OCI-LY7 (cell line): ENCODE data around the gene CNDP2. TPM values are rescaled to one million over a fixed set of nuclear protein-coding genes. Genes with fewer than 3 reads are reported as not detected.
"Not testable (repeated sequence)": the region's sequence is repeated elsewhere in the genome, so short reads cannot be mapped to it uniquely, and the experiment has no call there.

Experiments
- BruUV-seq: library from RNA; stranded (reverse); fragments of 400-500 nt; replicated peaks from 2 replicates; lab custom pipeline; 2021; lab: Mats Ljungman, UMichigan
- CTCF ChIA-PET: fragments of 300-600 bp; sonication (Branson Sonifier 250); formaldehyde crosslinking; loops from one replicate; lab custom pipeline; 2022; ENCODE audit warnings: antibody characterized with exemption; ENCODE audit not compliant: unreplicated experiment; lab: Charles Lee
- POLR2A ChIA-PET: fragments of 300-600 bp; sonication (Branson Sonifier 250); formaldehyde crosslinking; loops from one replicate; lab custom pipeline; 2022; ENCODE audit warnings: antibody characterized with exemption; lab: Charles Lee
- DNase-seq: peaks from one replicate; pipeline ENCODE4 v3.0.0-alpha.2; 2015; ENCODE audit warnings: low spot score
- H2AFZ ChIP-seq: fragments of 200-600 bp; sonication (generic), shearing (Covaris generic); 2 replicates; pipeline ENCODE4 v1.6.1; 2014; ENCODE audit warnings: mild to moderate bottlenecking, antibody characterized with exemption, low read length, moderate library complexity
- H3K27ac ChIP-seq: fragments of 200-600 bp; sonication (generic); 2 replicates; pipeline ENCODE4 v1.5.1; 2014; ENCODE audit warnings: mixed run types, low read depth, mild to moderate bottlenecking, moderate library complexity, low read length, inconsistent platforms; ENCODE audit not compliant: poor library complexity, severe bottlenecking
- H3K36me3 ChIP-seq: fragments of 200-600 bp; sonication (generic); 2 replicates; pipeline ENCODE4 v1.6.1; 2014; ENCODE audit warnings: mild to moderate bottlenecking, antibody characterized with exemption, low read length, moderate library complexity, mixed read lengths; ENCODE audit not compliant: insufficient read depth
- H3K4me1 ChIP-seq: fragments of 200-600 bp; sonication (generic); 2 replicates; pipeline ENCODE4 v1.5.1; 2014; ENCODE audit warnings: mild to moderate bottlenecking, low read length; ENCODE audit not compliant: insufficient read depth, poor library complexity, severe bottlenecking
- H3K4me2 ChIP-seq: fragments of 200-600 bp; sonication (generic); 2 replicates; pipeline ENCODE4 v1.6.1; 2014; ENCODE audit warnings: mild to moderate bottlenecking, low read length
- H3K4me3 ChIP-seq: fragments of 200-600 bp; sonication (generic); 2 replicates; pipeline ENCODE4 v1.5.1; 2014; ENCODE audit warnings: mild to moderate bottlenecking, low read depth, low read length; ENCODE audit not compliant: poor library complexity, severe bottlenecking
- H3K79me2 ChIP-seq: fragments of 200-600 bp; sonication (generic); 2 replicates; pipeline ENCODE4 v1.6.1; 2016; ENCODE audit warnings: low read depth, mild to moderate bottlenecking, low read length, moderate library complexity, mixed read lengths; ENCODE audit not compliant: insufficient read depth
- H3K9me2 ChIP-seq: fragments of 200-600 bp; sonication (generic); 2 replicates; pipeline ENCODE4 v1.6.1; 2016; ENCODE audit warnings: mild to moderate bottlenecking, low read length, mixed read lengths; ENCODE audit not compliant: insufficient read depth
- H3K9me3 ChIP-seq: fragments of 200-600 bp; sonication (generic); 2 replicates; pipeline ENCODE4 v1.6.1; 2014; ENCODE audit warnings: mild to moderate bottlenecking, mixed run types, low read length, mixed read lengths
- H4K20me1 ChIP-seq: fragments of 200-600 bp; sonication (generic); 2 replicates; pipeline ENCODE4 v1.6.1; 2014; ENCODE audit warnings: mild to moderate bottlenecking, antibody characterized with exemption, low read length, moderate library complexity, mixed read lengths; ENCODE audit not compliant: insufficient read depth
- EZH2phosphoT487 ChIP-seq: fragments of 200-600 bp; sonication (generic); IDR thresholded peaks from 2 replicates; pipeline ENCODE4 v1.6.1; 2018; ENCODE audit warnings: low read depth, borderline replicate concordance, mild to moderate bottlenecking, mixed run types, antibody characterized with exemption, low read length, moderate library complexity, mixed read lengths
- intact Hi-C: fragments of 100-400 bp; cut with micrococcal nuclease; formaldehyde crosslinking; loops from one replicate; pipeline ENCODE4 v1.10.0; 2022; ENCODE audit not compliant: unreplicated experiment
- total RNA-seq, 2 experiments: library from RNA; depleted of rRNA in 1 of 2; stranded (reverse); fragments of >200 nt in 1 of 2; shearing (Covaris generic) in 1 of 2; gene quantifications; 2 replicates each; pipeline ENCODE4 v1.2.3, GENCODE V29; 2014 to 2022
- TF ChIP-seq, protein P1 (sequence below): fragments of 200-600 bp; sonication (generic); conservative IDR thresholded peaks from 2 replicates; pipeline ENCODE4 v1.5.1; 2014; ENCODE audit warnings: mild to moderate bottlenecking, antibody characterized with exemption, low read length, moderate library complexity, mixed read lengths

CNDP2 gene
- total RNA-seq, 2 experiments from 2014 or later: 28.5 to 94.8 TPM

DNA sequence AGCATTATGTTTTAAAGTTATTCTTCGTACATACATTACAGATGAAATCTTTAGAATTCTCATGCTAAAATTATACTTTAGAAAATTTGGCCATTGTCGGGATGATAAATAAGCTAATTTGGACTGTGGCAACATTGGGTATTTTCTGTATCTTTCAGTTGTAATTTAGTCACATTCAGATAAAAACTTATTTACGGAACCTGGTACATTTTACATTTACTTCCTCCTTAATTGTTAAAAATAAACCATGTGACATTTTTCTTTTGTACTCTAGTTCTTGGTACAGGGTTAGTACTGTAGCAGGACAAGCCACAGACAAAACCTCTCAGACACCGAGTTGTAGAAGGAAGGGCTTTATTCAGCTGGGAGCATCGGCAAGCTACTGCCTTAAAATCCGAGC lies 4.2 kb downstream of the CNDP2 start:
- no peak overlapping the region for H2AFZ ChIP-seq
- POLR2A ChIA-PET: interaction anchor here (0.6 to 0.9 kb wide), 2 partner anchors 8 to 27 kb away, joined by 3 to 5 read pairs; no protein-coding TSS in a partner anchor
- H4K20me1 ChIP-seq: no peaks in the 10 kb centered on the region
- TF ChIP-seq, protein P1, sequence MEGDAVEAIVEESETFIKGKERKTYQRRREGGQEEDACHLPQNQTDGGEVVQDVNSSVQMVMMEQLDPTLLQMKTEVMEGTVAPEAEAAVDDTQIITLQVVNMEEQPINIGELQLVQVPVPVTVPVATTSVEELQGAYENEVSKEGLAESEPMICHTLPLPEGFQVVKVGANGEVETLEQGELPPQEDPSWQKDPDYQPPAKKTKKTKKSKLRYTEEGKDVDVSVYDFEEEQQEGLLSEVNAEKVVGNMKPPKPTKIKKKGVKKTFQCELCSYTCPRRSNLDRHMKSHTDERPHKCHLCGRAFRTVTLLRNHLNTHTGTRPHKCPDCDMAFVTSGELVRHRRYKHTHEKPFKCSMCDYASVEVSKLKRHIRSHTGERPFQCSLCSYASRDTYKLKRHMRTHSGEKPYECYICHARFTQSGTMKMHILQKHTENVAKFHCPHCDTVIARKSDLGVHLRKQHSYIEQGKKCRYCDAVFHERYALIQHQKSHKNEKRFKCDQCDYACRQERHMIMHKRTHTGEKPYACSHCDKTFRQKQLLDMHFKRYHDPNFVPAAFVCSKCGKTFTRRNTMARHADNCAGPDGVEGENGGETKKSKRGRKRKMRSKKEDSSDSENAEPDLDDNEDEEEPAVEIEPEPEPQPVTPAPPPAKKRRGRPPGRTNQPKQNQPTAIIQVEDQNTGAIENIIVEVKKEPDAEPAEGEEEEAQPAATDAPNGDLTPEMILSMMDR: no peak
- no peak for TF ChIP-seq EZH2phosphoT487
- peak overlapping the region; percentile 81 for H3K27ac ChIP-seq
- H3K9me2 ChIP-seq: no peaks in the 10 kb centered on the region
- peak overlapping the region; percentile 73 for H3K4me2 ChIP-seq
- intact Hi-C loops: no loop called here
- H3K4me1 ChIP-seq: peaks cover 28% of the 10 kb centered on the region
- BruUV-seq: no TSS peak
- no peak for DNase-seq
- H3K79me2 ChIP-seq: peaks cover 37% of the 10 kb centered on the region
- CTCF ChIA-PET: no interaction called here
- peak overlapping the region; percentile 89 for H3K4me3 ChIP-seq
- H3K9me3 ChIP-seq: no peaks in the 10 kb centered on the region
- H3K36me3 ChIP-seq: peaks cover 29% of the 10 kb centered on the region; the same call in 1 of the 2 replicates

GRCh38 chr18:74500774-74501173 lies 4.6 kb downstream of the CNDP2 start:
- DNase-seq, H3K9me2 ChIP-seq, H4K20me1 ChIP-seq, BruUV-seq, H3K9me3 ChIP-seq, H2AFZ ChIP-seq, intact Hi-C loops, CTCF ChIA-PET: not testable (repeated sequence)
- Histone ChIP-seq H3K4me3 (peak overlapping the region; percentile 89), H3K36me3 (peaks cover 29% of the 10 kb centered on the region; the same call in 1 of the 2 replicates), H3K79me2 (peaks cover 37% of the 10 kb centered on the region), H3K27ac (peak overlapping the region; percentile 81), H3K4me2 (peak overlapping the region; percentile 73), H3K4me1 (peaks cover 28% of the 10 kb centered on the region)
- POLR2A ChIA-PET: interaction anchor here (0.6 to 0.9 kb wide), 2 partner anchors 8 to 26 kb away, joined by 3 to 5 read pairs; no protein-coding TSS in a partner anchor

DNA sequence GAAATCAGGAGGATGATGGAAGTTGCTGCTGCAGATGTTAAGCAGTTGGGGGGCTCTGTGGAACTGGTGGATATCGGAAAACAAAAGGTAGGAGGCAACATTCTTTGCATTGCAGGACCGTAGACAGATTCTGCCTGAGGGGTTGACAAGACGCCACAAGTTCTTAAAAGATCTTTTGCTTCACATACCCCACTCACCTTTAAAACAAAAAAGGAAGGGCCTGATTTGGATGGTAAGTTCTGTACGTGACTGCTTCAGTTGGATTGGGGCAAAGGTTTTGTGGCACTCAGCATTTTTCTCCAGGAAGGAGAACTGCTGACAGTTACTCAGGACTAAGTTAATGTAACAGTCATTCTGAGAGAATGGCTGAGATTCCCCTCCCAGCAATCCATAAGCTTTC lies 5.2 kb downstream of the CNDP2 start:
- ChIA-PET CTCF (no interaction called here), POLR2A (no interaction called here)
- no peak for DNase-seq
- peak overlapping the region; percentile 81 for H3K27ac ChIP-seq
- no peak for TF ChIP-seq EZH2phosphoT487
- TF ChIP-seq, protein P1: no peak
- intact Hi-C loops: no loop called here
- H3K4me3 ChIP-seq: peak overlapping the region; percentile 89
- H2AFZ ChIP-seq: no peak overlapping the region
- BruUV-seq: no TSS peak
- H3K4me1 ChIP-seq: peaks cover 28% of the 10 kb centered on the region
- peaks cover 37% of the 10 kb centered on the region for H3K79me2 ChIP-seq
- peaks cover 30% of the 10 kb centered on the region; the same call in 1 of the 2 replicates for H3K36me3 ChIP-seq
- H3K9me3 ChIP-seq: no peaks in the 10 kb centered on the region
- H3K4me2 ChIP-seq: peak overlapping the region; percentile 73
- H3K9me2 ChIP-seq: no peaks in the 10 kb centered on the region
- H4K20me1 ChIP-seq: no peaks in the 10 kb centered on the region
